SK-N-MC (cell line): ENCODE results near the gene CNOT6.

Experiments
- EZH2 ChIP-seq: fragments of 200-600 bp; sonication (generic); IDR thresholded peaks from one replicate; pipeline ENCODE4 v1.6.1; 2017; ENCODE audit warnings: antibody characterized with exemption
- POLR2AphosphoS5 ChIP-seq: IDR thresholded peaks from 2 replicates; pipeline ENCODE4 v1.6.1; 2012; ENCODE audit warnings: mild to moderate bottlenecking, low read depth, low read length, borderline replicate concordance

GRCh38 chr5:180515294-180515693, 21.1 kb downstream of the CNOT6 start:
- no peak for TF ChIP-seq POLR2AphosphoS5
- TF ChIP-seq EZH2 = no peak
